ENCODE measurements around the gene COL15A1.

COL15A1 gene

DNA sequence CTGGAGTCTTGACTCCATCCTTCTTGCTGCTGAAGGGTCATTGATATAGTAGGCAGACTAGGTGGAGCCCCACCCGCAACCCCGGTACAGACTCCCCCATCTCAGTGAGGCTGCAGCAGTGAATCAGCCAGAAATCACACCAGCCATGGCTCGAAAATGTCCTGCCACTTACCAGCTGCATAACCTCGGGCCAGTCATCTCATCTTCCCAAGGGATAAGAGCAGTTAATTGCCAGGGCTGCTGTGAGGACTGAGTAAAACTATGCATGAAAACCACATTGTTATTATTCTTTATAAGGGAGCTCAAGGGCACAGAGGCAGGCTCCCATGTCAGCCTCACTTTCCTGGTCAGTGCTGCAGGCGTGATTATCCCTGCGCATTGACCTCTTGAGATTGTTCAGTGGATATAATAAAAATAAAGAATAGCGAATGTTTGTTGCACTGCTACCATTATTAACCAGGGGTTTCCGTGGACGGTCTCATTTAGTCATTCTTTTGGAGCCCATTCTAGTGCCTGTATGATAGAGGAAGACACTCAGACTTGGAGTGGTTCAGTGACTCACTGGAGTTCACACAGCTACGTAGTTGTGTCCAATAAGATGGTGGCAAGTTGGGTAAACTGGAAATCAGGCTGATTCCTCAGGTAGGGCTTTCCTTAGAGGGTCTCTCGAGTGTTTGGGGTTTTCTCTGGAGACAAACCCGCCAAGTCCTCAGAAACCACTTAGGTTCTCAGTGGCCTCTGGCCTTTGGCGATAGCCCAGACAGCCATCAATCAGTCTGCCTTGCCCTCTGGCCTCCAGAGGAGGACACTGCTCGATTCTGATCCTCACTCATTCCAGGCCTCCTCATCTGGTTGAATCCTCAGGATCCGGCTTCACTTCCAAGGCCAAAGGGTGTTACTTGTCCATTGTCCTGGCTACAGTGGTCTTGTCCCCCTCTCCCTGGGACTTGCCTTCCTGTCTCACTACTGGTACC lies 39.9 kb downstream of the COL15A1 start:
- H3K4me1 ChIP-seq (ENCODE audit: insufficient read depth, low read length): no peaks in the 10 kb centered on the region
- H2AFZ ChIP-seq (ENCODE audit: low read depth, low read length): no peak overlapping the region
- peaks cover 7% of the 10 kb centered on the region for H3K27me3 ChIP-seq (ENCODE audit: insufficient read depth, low read length)
- no peaks in the 10 kb centered on the region for H3K9me3 ChIP-seq (ENCODE audit: low read length)
- no peaks in the 10 kb centered on the region for H3K36me3 ChIP-seq (ENCODE audit: insufficient read depth, low read length)
- H3K4me3 ChIP-seq (ENCODE audit: low read length): no peak overlapping the region

- no peak overlapping the region for H2AFZ ChIP-seq (ENCODE audit: low read depth, low read length)
- H3K4me1 ChIP-seq (ENCODE audit: insufficient read depth, low read length): no peaks in the 10 kb centered on the region
- no peaks in the 10 kb centered on the region for H3K9me3 ChIP-seq (ENCODE audit: low read length)
- no peaks in the 10 kb centered on the region for H3K36me3 ChIP-seq (ENCODE audit: insufficient read depth, low read length)
- no peak overlapping the region for H3K4me3 ChIP-seq (ENCODE audit: low read length)
- H3K27me3 ChIP-seq (ENCODE audit: insufficient read depth, low read length): peaks cover 7% of the 10 kb centered on the region
Observed at GRCh38 chr9:98985596-98985995, 41.9 kb downstream of the COL15A1 start.

DNA sequence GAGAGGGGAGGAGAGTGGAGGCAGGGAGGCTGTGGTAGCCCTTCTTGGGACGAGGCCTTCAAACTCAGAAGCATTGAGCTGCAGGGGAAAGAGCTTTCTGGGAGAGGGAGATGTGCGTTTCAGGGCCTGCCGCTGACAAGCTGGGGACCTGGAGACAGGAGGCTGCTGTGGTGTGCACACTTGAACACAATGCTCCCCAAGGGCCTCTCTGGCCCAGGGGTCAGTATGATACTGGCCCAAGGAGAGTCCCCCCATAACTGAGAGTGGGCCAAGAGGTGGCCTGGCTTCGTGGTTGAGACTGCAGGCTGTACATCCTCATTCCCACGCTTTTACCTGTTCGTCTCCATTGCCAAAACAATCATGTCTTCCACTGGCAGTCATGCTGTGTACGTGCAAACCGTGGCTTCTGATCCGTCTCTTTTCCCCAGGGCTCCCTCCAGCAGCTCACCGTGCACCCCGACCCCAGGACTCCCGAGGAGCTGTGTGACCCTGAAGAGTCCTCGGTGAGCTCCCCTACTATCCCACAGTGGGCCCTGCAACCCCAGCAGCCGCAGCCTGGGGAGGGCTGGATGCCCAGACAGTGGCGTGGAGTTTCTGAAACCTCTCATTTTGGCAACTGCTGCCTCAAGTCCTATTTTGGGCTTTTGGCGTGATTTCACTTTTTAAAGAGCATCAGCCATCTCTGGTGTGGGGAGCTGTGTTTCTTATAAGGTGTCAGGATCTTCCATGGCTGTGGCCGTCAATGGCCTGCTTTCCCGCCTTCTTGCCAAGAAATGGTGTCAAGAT lies 43.4 kb downstream of the COL15A1 start:
- no peaks in the 10 kb centered on the region for H3K36me3 ChIP-seq (ENCODE audit: insufficient read depth, low read length)
- H3K27me3 ChIP-seq (ENCODE audit: insufficient read depth, low read length): peaks cover 7% of the 10 kb centered on the region
- no peaks in the 10 kb centered on the region for H3K4me1 ChIP-seq (ENCODE audit: insufficient read depth, low read length)
- no peaks in the 10 kb centered on the region for H3K9me3 ChIP-seq (ENCODE audit: low read length)
- no peak overlapping the region for H2AFZ ChIP-seq (ENCODE audit: low read depth, low read length)
- H3K4me3 ChIP-seq (ENCODE audit: low read length): no peak overlapping the region

DNA sequence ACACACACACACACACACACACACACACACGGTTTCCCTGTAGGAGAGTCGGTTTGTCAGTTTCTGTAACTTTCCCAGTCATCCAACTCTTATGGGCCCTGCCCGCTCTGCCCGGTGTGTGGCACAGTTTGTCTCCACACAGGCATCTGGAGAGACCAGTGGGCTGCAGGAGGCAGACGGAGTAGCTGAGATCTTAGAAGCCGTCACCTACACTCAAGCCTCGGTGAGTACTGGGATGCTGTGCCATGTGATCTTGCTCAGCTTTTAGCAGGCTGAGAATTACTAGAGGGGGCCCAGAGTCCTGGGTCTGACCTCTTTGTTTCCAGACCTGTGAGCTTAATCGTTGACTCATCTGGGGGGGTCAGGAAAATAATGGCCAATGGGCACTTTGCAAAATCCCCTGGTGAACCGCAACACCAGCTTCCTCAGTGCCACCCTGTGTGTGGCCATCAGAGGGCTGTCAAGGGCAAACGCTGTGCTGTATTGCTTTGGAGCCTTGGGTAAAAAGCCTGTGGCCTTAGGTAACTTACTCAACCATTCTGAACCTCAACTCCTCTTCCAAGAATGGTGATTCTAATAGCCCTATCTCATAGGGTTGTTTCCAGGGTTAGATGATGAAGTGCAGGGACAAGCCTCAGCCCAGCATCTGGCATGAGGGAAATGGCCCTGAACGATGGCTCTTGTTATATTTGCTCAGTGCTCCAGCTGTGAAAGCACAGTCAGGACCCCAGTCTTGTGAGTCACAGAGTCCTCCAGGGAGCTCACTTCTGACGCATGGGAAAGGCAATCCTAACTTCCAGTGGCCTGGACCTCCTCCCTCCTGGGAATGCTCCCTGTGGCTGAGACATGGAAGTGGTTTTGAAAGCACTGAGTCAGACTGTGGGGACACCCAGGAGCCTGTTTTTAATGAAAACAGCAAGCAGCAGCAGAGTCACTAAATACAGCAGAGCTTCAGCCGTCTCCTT lies 45.6 kb downstream of the COL15A1 start:
- no peaks in the 10 kb centered on the region for H3K9me3 ChIP-seq (ENCODE audit: low read length)
- no peaks in the 10 kb centered on the region for H3K4me1 ChIP-seq (ENCODE audit: insufficient read depth, low read length)
- H3K27me3 ChIP-seq (ENCODE audit: insufficient read depth, low read length): peaks cover 7% of the 10 kb centered on the region
- H3K36me3 ChIP-seq (ENCODE audit: insufficient read depth, low read length): no peaks in the 10 kb centered on the region
- no peak overlapping the region for H2AFZ ChIP-seq (ENCODE audit: low read depth, low read length)
- H3K4me3 ChIP-seq (ENCODE audit: low read length): no peak overlapping the region

- Histone ChIP-seq H3K4me3 (ENCODE audit: low read length) (no peak overlapping the region), H3K9me3 (ENCODE audit: low read length) (no peaks in the 10 kb centered on the region), H3K27me3 (ENCODE audit: insufficient read depth, low read length) (peaks cover 7% of the 10 kb centered on the region), H3K36me3 (ENCODE audit: insufficient read depth, low read length) (no peaks in the 10 kb centered on the region), H3K4me1 (ENCODE audit: insufficient read depth, low read length) (no peaks in the 10 kb centered on the region), H2AFZ (ENCODE audit: low read depth, low read length) (no peak overlapping the region)
Observed at GRCh38 chr9:98990181-98990870, 46.6 kb downstream of the COL15A1 start.

- H3K9me3 ChIP-seq (ENCODE audit: low read length): no peaks in the 10 kb centered on the region
- no peaks in the 10 kb centered on the region for H3K36me3 ChIP-seq (ENCODE audit: insufficient read depth, low read length)
- no peak overlapping the region for H3K4me3 ChIP-seq (ENCODE audit: low read length)
- no peaks in the 10 kb centered on the region for H3K4me1 ChIP-seq (ENCODE audit: insufficient read depth, low read length)
- H2AFZ ChIP-seq (ENCODE audit: low read depth, low read length): no peak overlapping the region
- peaks cover 5% of the 10 kb centered on the region for H3K27me3 ChIP-seq (ENCODE audit: insufficient read depth, low read length)
Observed at GRCh38 chr9:98992107-98992884, 48.6 kb downstream of the COL15A1 start.

- H3K27me3 ChIP-seq (ENCODE audit: insufficient read depth, low read length): peaks cover under 1% of the 10 kb centered on the region
- H3K9me3 ChIP-seq (ENCODE audit: low read length): no peaks in the 10 kb centered on the region
- no peak overlapping the region for H2AFZ ChIP-seq (ENCODE audit: low read depth, low read length)
- no peaks in the 10 kb centered on the region for H3K36me3 ChIP-seq (ENCODE audit: insufficient read depth, low read length)
- H3K4me1 ChIP-seq (ENCODE audit: insufficient read depth, low read length): no peaks in the 10 kb centered on the region
- no peak overlapping the region for H3K4me3 ChIP-seq (ENCODE audit: low read length)
Observed at GRCh38 chr9:98992885-98993569, 49.3 kb downstream of the COL15A1 start.

DNA sequence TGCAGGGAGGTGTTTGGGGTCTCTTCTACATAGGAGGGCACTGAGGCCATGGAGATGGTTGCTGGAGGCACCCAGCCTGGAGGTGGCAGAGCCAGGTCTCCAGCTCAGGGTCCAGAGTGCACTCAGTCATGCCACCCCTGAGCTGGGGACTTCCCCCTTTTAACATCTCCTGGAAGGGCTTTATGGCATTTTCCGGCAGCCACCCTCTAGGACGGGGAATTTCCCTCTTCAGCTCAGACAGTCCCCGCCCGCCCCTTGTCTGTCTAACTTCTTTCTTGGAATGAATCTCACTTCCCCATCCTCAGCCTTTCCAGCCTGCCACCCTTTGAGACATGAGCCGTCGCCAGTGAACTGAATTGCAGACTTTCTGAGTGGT lies 49.9 kb downstream of the COL15A1 start:
- Histone ChIP-seq H2AFZ (ENCODE audit: low read depth, low read length) (no peak overlapping the region), H3K4me3 (ENCODE audit: low read length) (no peak overlapping the region), H3K36me3 (ENCODE audit: insufficient read depth, low read length) (no peaks in the 10 kb centered on the region), H3K4me1 (ENCODE audit: insufficient read depth, low read length) (peaks cover 2% of the 10 kb centered on the region), H3K27me3 (ENCODE audit: insufficient read depth, low read length) (no peaks in the 10 kb centered on the region), H3K9me3 (ENCODE audit: low read length) (no peaks in the 10 kb centered on the region)

DNA sequence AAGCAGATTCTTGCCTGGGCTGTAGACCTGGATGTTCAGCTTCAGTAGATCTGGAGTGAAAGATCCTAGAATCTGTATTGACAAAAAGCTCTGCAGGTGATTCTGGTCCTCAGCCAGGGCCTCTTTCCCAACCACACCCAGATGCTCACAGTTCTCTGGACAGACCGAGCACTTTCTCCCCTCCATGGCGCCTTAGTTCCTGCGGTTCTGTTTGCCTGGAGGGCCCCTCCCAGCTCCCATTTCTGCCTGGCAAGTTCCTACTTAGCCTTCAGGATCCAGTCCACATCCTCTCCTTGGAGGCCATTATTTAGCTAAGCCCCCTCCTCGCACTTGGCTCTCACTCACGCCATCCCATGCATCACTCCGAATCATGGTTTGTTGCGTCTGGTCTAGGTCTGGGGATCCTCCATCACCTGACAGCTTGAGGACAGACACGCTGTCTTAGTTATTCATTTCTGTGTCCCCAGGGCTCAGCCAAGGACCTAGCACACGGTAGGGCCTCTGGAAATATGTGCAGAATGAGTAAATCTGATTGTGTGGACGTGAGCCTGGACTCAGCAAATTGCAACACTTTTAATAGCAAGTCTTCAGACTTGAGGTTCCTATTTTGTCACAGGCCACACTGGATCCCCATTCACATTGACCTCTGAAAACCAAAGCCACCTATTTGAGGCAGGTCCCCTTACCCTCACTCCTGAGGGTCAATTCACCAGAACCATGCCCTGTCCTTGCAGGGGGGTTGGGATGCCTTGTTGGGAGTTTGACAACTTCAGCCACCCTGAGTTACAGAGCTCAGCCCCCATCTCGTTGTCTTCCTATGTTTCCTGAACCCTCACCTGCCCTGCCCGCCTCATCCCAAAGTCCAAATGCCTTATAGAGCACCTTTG lies 50.7 kb downstream of the COL15A1 start:
- Histone ChIP-seq H3K4me3 (ENCODE audit: low read length) (no peak overlapping the region), H3K9me3 (ENCODE audit: low read length) (no peaks in the 10 kb centered on the region), H2AFZ (ENCODE audit: low read depth, low read length) (no peak overlapping the region), H3K27me3 (ENCODE audit: insufficient read depth, low read length) (no peaks in the 10 kb centered on the region), H3K36me3 (ENCODE audit: insufficient read depth, low read length) (no peaks in the 10 kb centered on the region), H3K4me1 (ENCODE audit: insufficient read depth, low read length) (peaks cover 4% of the 10 kb centered on the region)

DNA sequence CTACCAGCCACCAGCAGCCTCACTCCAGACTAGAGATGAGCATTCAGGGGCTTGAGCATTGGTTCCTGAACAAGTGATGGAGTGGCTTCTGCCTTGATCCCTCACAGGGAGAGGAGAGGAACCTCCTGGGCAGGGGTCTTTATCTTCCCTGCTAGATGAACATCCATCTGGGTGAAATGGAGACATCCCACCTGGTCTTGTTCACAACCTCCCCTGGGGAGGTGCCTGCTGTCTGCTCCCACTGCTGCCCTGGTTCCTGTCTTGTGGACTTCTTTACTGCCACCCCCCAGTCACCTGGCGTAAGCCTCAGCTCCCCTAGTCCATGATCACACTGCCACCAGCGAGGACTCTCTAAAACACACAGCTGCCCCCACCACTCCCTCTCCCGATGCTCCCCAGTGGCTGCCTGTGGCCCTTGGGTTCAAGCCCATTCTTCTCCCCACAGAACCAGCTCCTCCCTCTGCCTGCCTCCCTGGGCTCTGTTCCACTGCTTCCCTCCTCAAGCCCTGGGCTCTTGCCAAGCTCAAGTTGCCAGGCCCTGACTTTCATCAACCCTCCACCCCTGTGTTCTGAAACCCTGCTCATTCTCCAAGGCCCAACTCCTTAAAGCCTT lies 51.5 kb downstream of the COL15A1 start:
- Histone ChIP-seq H3K4me1 (ENCODE audit: insufficient read depth, low read length) (peaks cover 4% of the 10 kb centered on the region), H3K36me3 (ENCODE audit: insufficient read depth, low read length) (no peaks in the 10 kb centered on the region), H3K27me3 (ENCODE audit: insufficient read depth, low read length) (no peaks in the 10 kb centered on the region), H2AFZ (ENCODE audit: low read depth, low read length) (no peak overlapping the region), H3K4me3 (ENCODE audit: low read length) (no peak overlapping the region), H3K9me3 (ENCODE audit: low read length) (no peaks in the 10 kb centered on the region)
